Natural killer cell (primary cell): ENCODE data around the gene DYNC2H1. TPM values are rescaled to one million over a fixed set of nuclear protein-coding genes. Genes with fewer than 3 reads are reported as not detected.

ENCODE experiments used
- ATAC-seq, 3 donors: fragments of 150-1000 bp in 2 of 3; fragments of 200-7000 bp in 1 of 3; cut with Tn5 transposase; 1 replicate in 1 of 3; 2 replicates in 2 of 3; pipeline ENCODE4 v1.10.0; 2021; ENCODE audit warnings: mild to moderate bottlenecking in 2 of 3, moderate library complexity in 2 of 3
- DNase-seq, 2 donors: peaks; one replicate each; pipeline versions ENCODE4 v3.0.0 to v3.0.0-alpha.2; 2013 to 2021; ENCODE audit warnings: mixed read lengths in 1 of 2
- H3K27ac ChIP-seq: one replicate; pipeline ENCODE4 v1.5.1; 2013; ENCODE audit warnings: mild to moderate bottlenecking, low read length
- H3K27me3 ChIP-seq: one replicate; pipeline ENCODE4 v1.6.1; 2013; ENCODE audit warnings: low read length; ENCODE audit not compliant: control insufficient read depth, insufficient read depth
- H3K36me3 ChIP-seq: one replicate; pipeline ENCODE4 v1.6.1; 2013; ENCODE audit warnings: low read length; ENCODE audit not compliant: control insufficient read depth, insufficient read depth
- H3K4me1 ChIP-seq: one replicate; pipeline ENCODE4 v1.6.1; 2013; ENCODE audit warnings: low read length; ENCODE audit not compliant: control insufficient read depth, insufficient read depth
- H3K4me3 ChIP-seq: one replicate; pipeline ENCODE4 v1.5.1; 2013; ENCODE audit warnings: low read length
- H3K9me3 ChIP-seq: one replicate; pipeline ENCODE4 v1.6.1; 2013; ENCODE audit warnings: low read length; ENCODE audit not compliant: control insufficient read depth, insufficient read depth
- H3K27ac Mint-ChIP-seq, 2 donors: one replicate each; pipeline ENCODE4 v1.8.0; 2022; ENCODE audit warnings: mild to moderate bottlenecking in 2 of 2, mixed read lengths in 2 of 2, moderate library complexity in 1 of 2
- H3K27me3 Mint-ChIP-seq, 2 donors: one replicate each; pipeline ENCODE4 v1.8.0; 2022; ENCODE audit warnings: low read depth in 2 of 2, mixed read lengths in 2 of 2
- H3K36me3 Mint-ChIP-seq: one replicate; pipeline ENCODE4 v1.8.0; 2022; ENCODE audit warnings: mixed read lengths
- H3K4me1 Mint-ChIP-seq, 2 donors: one replicate each; pipeline ENCODE4 v1.8.0; 2022; ENCODE audit warnings: mixed read lengths in 2 of 2
- H3K4me3 Mint-ChIP-seq: one replicate; pipeline ENCODE4 v1.8.0; 2022; ENCODE audit warnings: mild to moderate bottlenecking, moderate library complexity, mixed read lengths
- H3K9me3 Mint-ChIP-seq, 2 donors: one replicate each; pipeline ENCODE4 v1.8.0; 2022; ENCODE audit warnings: mixed read lengths in 2 of 2
- CTCF ChIP-seq: fragments of 200-600 bp; IDR thresholded peaks from one replicate; pipeline ENCODE4 v1.8.0; 2022; ENCODE audit warnings: antibody characterized with exemption
- WGBS: methylation state at CpG from one replicate; pipeline ENCODE4 v1.1.7; 2013; ENCODE audit warnings: missing lambda C conversion rate; ENCODE audit not compliant: insufficient coverage; 5-methylcytosine and 5-hydroxymethylcytosine counted together
- intact Hi-C: fragments of 100-400 bp; cut with micrococcal nuclease; formaldehyde crosslinking; loops from one replicate; pipeline ENCODE4 v1.14.2; 2022
- total RNA-seq, 4 donors: library from RNA; stranded (reverse); fragments of 120-200 nt in 1 of 4; gene quantifications; one replicate each; pipeline versions ENCODE4 v1.2.3 to v1.2.4, GENCODE V29; 2013 to 2022

The DYNC2H1 gene
- total RNA-seq, 3 donors from 2014 or later (not counting 1 experiment from before 2014, with no cell fraction given), result 4.1 to 7.5 (median 4.4) TPM

GRCh38 chr11:103097279-103097678 is 11.9 kb upstream of the DYNC2H1 start:
- H3K27ac ChIP-seq, result no peak overlapping the region
- H3K27me3 ChIP-seq, result peaks cover 23% of the 10 kb centered on the region
- no peaks in the 10 kb centered on the region for H3K36me3 ChIP-seq
- H3K27me3 Mint-ChIP-seq, result peaks cover 60 to 87% of the 10 kb centered on the region in 2 donors
- H3K27ac Mint-ChIP-seq, result no peak overlapping the region
- DNase-seq, result no peak
- H3K36me3 Mint-ChIP-seq, result peaks cover 10% of the 10 kb centered on the region
- peaks cover 4 to 6% of the 10 kb centered on the region in 2 donors for H3K4me1 Mint-ChIP-seq
- H3K4me3 ChIP-seq, result no peak overlapping the region
- peaks cover 0 to 2% of the 10 kb centered on the region in 2 donors for H3K9me3 Mint-ChIP-seq
- TF ChIP-seq CTCF, result no peak
- no peak overlapping the region for H3K4me3 Mint-ChIP-seq
- peaks cover 3% of the 10 kb centered on the region for H3K4me1 ChIP-seq
- no peaks in the 10 kb centered on the region for H3K9me3 ChIP-seq
- ATAC-seq, result no peak
- intact Hi-C loops, result no loop called here

- no peaks in the 10 kb centered on the region for H3K9me3 ChIP-seq
- Mint-ChIP-seq H3K27me3 (peaks cover 0 to 11% of the 10 kb centered on the region in 2 donors), H3K36me3 (no peaks in the 10 kb centered on the region), H3K4me3 (peak overlapping the region; percentile 95), H3K4me1 (peaks cover 13 to 17% of the 10 kb centered on the region in 2 donors), H3K9me3 (no peaks in the 10 kb centered on the region), H3K27ac (peak overlapping the region; percentile 85 to 99)
- no peak for DNase-seq
- H3K27me3 ChIP-seq, result peaks cover 4% of the 10 kb centered on the region
- no peak for ATAC-seq
- WGBS, result 23% methylated on average over 21 of the region's 26 CpGs
- TF ChIP-seq CTCF, result no peak
- no peaks in the 10 kb centered on the region for H3K36me3 ChIP-seq
- H3K4me3 ChIP-seq, result peak overlapping the region; percentile 56
- peak overlapping the region; percentile 58 for H3K27ac ChIP-seq
- intact Hi-C loops, result loop anchor here (1.0 to 5.0 kb wide), 2 partner anchors 18 to 73 kb away; partner anchors contain the start of gene DCUN1D5
- peaks cover 11% of the 10 kb centered on the region for H3K4me1 ChIP-seq
These were observed 677 bp downstream of the DYNC2H1 start for GRCh38 chr11:103109818-103110388.

GRCh38 chr11:103110391-103110790 is 1.2 kb downstream of the DYNC2H1 start:
- no peaks in the 10 kb centered on the region for H3K36me3 ChIP-seq
- no peak for TF ChIP-seq CTCF
- Mint-ChIP-seq H3K9me3 (no peaks in the 10 kb centered on the region), H3K4me3 (peak overlapping the region; percentile 95), H3K4me1 (peaks cover 13 to 17% of the 10 kb centered on the region in 2 donors), H3K27me3 (peaks cover 0 to 9% of the 10 kb centered on the region in 2 donors), H3K27ac (peak overlapping the region; percentile 85 to 99), H3K36me3 (no peaks in the 10 kb centered on the region)
- H3K4me3 ChIP-seq, result no peak overlapping the region
- ATAC-seq, result no peak
- intact Hi-C loops, result no loop called here
- no peak overlapping the region for H3K27ac ChIP-seq
- peak in 1 of 2 donors; percentile 30 for DNase-seq
- H3K9me3 ChIP-seq, result no peaks in the 10 kb centered on the region
- H3K4me1 ChIP-seq, result peaks cover 11% of the 10 kb centered on the region
- H3K27me3 ChIP-seq, result peaks cover 3% of the 10 kb centered on the region

- no peaks in the 10 kb centered on the region for H3K36me3 Mint-ChIP-seq
- no peak for DNase-seq
- H3K9me3 ChIP-seq, result no peaks in the 10 kb centered on the region
- H3K4me3 ChIP-seq, result no peak overlapping the region
- no peak for ATAC-seq
- H3K4me1 ChIP-seq, result peaks cover 11% of the 10 kb centered on the region
- TF ChIP-seq CTCF, result no peak
- 96% methylated on average over 3 of the region's 5 CpGs for WGBS
- no peaks in the 10 kb centered on the region for H3K27me3 ChIP-seq
- H3K27ac Mint-ChIP-seq, result no peak overlapping the region
- intact Hi-C loops, result no loop called here
- no peak overlapping the region for H3K27ac ChIP-seq
- no peaks in the 10 kb centered on the region for H3K27me3 Mint-ChIP-seq
- peaks cover 13 to 17% of the 10 kb centered on the region in 2 donors for H3K4me1 Mint-ChIP-seq
- H3K9me3 Mint-ChIP-seq, result no peaks in the 10 kb centered on the region
- H3K4me3 Mint-ChIP-seq, result peak overlapping the region; percentile 42
- H3K36me3 ChIP-seq, result no peaks in the 10 kb centered on the region
These were observed 2.2 kb downstream of the DYNC2H1 start for GRCh38 chr11:103111400-103111799.
